GM21447 (cell line): Measurements from ENCODE around the gene HSD11B1L.

Experiments
- ATAC-seq: cut with Tn5 transposase; IDR thresholded peaks from one replicate; pipeline ENCODE4 v1.9.1; 2021; ENCODE audit not compliant: unreplicated experiment

The HSD11B1L gene

GRCh38 chr19:5666921-5667610, 13.8 kb upstream of the HSD11B1L start:
- no peak for ATAC-seq

- ATAC-seq = no peak
Measured at GRCh38 chr19:5667751-5668271, 13.0 kb upstream of the HSD11B1L start.

- ATAC-seq = no peak
Measured at GRCh38 chr19:5669212-5669611, 11.6 kb upstream of the HSD11B1L start.

GRCh38 chr19:5671600-5671999, 9.2 kb upstream of the HSD11B1L start:
- ATAC-seq = no peak

GRCh38 chr19:5672708-5673459, 7.9 kb upstream of the HSD11B1L start:
- no peak for ATAC-seq

GRCh38 chr19:5673752-5674151, 7.1 kb upstream of the HSD11B1L start:
- no peak for ATAC-seq

- ATAC-seq = no peak
Measured at GRCh38 chr19:5674714-5675113, 6.1 kb upstream of the HSD11B1L start.

GRCh38 chr19:5676105-5676771, 4.6 kb upstream of the HSD11B1L start:
- ATAC-seq = no peak

- no peak for ATAC-seq
Measured at GRCh38 chr19:5676772-5677105, 4.1 kb upstream of the HSD11B1L start.

GRCh38 chr19:5677136-5677535, 3.7 kb upstream of the HSD11B1L start:
- no peak for ATAC-seq

- ATAC-seq = no peak
Measured at GRCh38 chr19:5677580-5677979, 3.2 kb upstream of the HSD11B1L start.

GRCh38 chr19:5678071-5678718, 2.6 kb upstream of the HSD11B1L start:
- ATAC-seq = no peak

- no peak for ATAC-seq
Measured at GRCh38 chr19:5679289-5680083, 1.3 kb upstream of the HSD11B1L start.

- no peak for ATAC-seq
Measured at GRCh38 chr19:5680084-5680436, 767 bp upstream of the HSD11B1L start.

- no peak for ATAC-seq
Measured at GRCh38 chr19:5681391-5682106, 722 bp downstream of the HSD11B1L start.

- ATAC-seq = no peak
Measured at GRCh38 chr19:5682107-5682482, 1.3 kb downstream of the HSD11B1L start.

GRCh38 chr19:5683177-5683886, 2.5 kb downstream of the HSD11B1L start:
- no peak for ATAC-seq

GRCh38 chr19:5684694-5685430, 4.0 kb downstream of the HSD11B1L start:
- ATAC-seq = no peak

GRCh38 chr19:5686326-5686646, 5.5 kb downstream of the HSD11B1L start:
- no peak for ATAC-seq
